Measurements from ENCODE around the gene LILRB5. TPM values are rescaled to one million over a fixed set of nuclear protein-coding genes. Genes with fewer than 3 reads are reported as not detected.
"Not testable (repeated sequence)": the region's sequence is repeated elsewhere in the genome, so short reads cannot be mapped to it uniquely, and the experiment has no call there.

LILRB5 gene
- total RNA-seq, 2 donors from 2014 or later: 3.1 to 6.6 TPM

GRCh38 chr19:54218960-54219661 is 38.0 kb downstream of the LILRB5 start:
- ATAC-seq: no peak
- intact Hi-C loops (cut with DNase I): no loop called here

DNA sequence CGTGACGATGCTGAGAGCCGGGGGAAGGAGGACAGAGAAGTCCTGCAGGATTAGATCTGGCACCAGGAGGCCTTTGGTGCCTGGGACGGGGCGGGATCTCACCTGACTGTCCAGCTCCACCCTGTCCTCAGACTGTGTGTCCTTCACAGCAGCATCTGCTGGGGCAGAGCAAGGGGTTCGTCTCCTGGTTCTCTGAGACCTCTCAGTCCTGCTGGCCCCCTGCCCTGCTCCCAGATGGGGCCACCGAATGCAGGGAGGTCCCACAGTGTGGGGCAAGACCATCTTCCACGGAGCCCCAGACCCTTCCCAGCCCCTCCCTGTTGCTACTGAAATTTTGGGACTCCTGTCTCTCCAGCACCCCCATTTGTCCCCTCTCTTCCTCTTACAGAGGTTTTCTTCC is 38.8 kb downstream of the LILRB5 start:
- intact Hi-C loops (cut with DNase I): no loop called here
- TF ChIP-seq CTCF (IDR thresholded peaks at IDR 0.05) (no peak), POLR2A (IDR thresholded peaks at IDR 0.05) (no peak)

More at GRCh38 chr19:54218960-54219661, 38.0 kb downstream of the LILRB5 start:
- no peak for DNase-seq
- no peak overlapping the region for H3K4me3 ChIP-seq
- no peaks in the 10 kb centered on the region for H3K36me3 ChIP-seq (replicated peaks in 1 of 2; ENCODE audit: insufficient read depth in 1 of 2, low read depth in 2 of 2)
- peaks cover 0 to 4% of the 10 kb centered on the region in 2 donors for H3K27me3 ChIP-seq
- H3K27ac ChIP-seq: no peak overlapping the region
- WGBS, 2 donors: 77 to 80% methylated on average over 16 to 25 of the region's 27 CpGs
- TF ChIP-seq POLR2A (IDR thresholded peaks at IDR 0.05) (no peak), CTCF (IDR thresholded peaks at IDR 0.05) (no peak)
- H3K4me1 ChIP-seq: no peaks in the 10 kb centered on the region
- H3K9me3 ChIP-seq: no peaks in the 10 kb centered on the region

GRCh38 chr19:54217517-54218247 is 39.4 kb downstream of the LILRB5 start:
- WGBS, 2 donors: 59 to 61% methylated on average over 13 to 15 of the region's 20 CpGs
- ATAC-seq; intact Hi-C loops (cut with DNase I); H3K4me3 ChIP-seq; H3K27me3 ChIP-seq; DNase-seq; H3K9me3 ChIP-seq; H3K36me3 ChIP-seq (replicated peaks in 1 of 2; ENCODE audit: insufficient read depth in 1 of 2, low read depth in 2 of 2); H3K4me1 ChIP-seq; H3K27ac ChIP-seq: not testable (repeated sequence)

More for the DNA sequence above, 38.8 kb downstream of the LILRB5 start:
- H3K27ac ChIP-seq: no peak overlapping the region
- H3K4me3 ChIP-seq: no peak overlapping the region
- no peaks in the 10 kb centered on the region for H3K4me1 ChIP-seq
- ATAC-seq: no peak
- WGBS, 2 donors: 71 to 78% methylated on average over 3 to 8 of the region's 8 CpGs
- no peaks in the 10 kb centered on the region for H3K27me3 ChIP-seq
- DNase-seq: no peak
- no peaks in the 10 kb centered on the region for H3K9me3 ChIP-seq
- no peaks in the 10 kb centered on the region for H3K36me3 ChIP-seq (replicated peaks in 1 of 2; ENCODE audit: insufficient read depth in 1 of 2, low read depth in 2 of 2)

DNA sequence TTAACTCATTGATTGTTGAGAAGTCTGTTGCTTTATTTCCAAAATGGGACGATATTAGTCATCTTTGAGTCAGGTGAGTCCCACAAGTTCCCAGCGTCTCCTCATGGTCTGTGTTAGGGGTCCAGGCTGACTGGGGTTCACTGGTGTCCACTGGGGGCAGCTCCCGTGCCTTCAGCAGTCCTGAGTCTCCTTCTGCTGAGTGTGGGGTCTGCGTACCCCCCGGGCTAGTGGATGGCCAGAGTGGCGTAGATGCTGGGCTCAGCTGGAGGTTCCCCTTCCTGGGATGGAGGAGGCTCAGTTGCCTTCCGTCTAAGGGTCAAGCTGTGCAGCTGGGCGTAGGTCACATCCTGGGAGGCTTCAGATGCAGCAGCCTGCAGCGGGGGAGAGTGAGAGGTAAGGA is 40.2 kb downstream of the LILRB5 start:
- H3K27me3 ChIP-seq: no peaks in the 10 kb centered on the region
- no peak for TF ChIP-seq CTCF (IDR thresholded peaks at IDR 0.05)
- no peak for TF ChIP-seq POLR2A (IDR thresholded peaks at IDR 0.05)
- no peak overlapping the region for H3K27ac ChIP-seq
- no peak overlapping the region for H3K4me3 ChIP-seq
- H3K9me3 ChIP-seq: no peaks in the 10 kb centered on the region
- no peaks in the 10 kb centered on the region for H3K36me3 ChIP-seq (replicated peaks in 1 of 2; ENCODE audit: insufficient read depth in 1 of 2, low read depth in 2 of 2)
- DNase-seq (no peak), ATAC-seq (no peak)
- WGBS, 2 donors: 66 to 79% methylated on average over 7 to 8 of the region's 9 CpGs
- intact Hi-C loops (cut with DNase I): no loop called here
- no peaks in the 10 kb centered on the region for H3K4me1 ChIP-seq

- H3K36me3 ChIP-seq (replicated peaks in 1 of 2; ENCODE audit: insufficient read depth in 1 of 2, low read depth in 2 of 2); intact Hi-C loops (cut with DNase I); H3K9me3 ChIP-seq; H3K4me3 ChIP-seq; DNase-seq; H3K27me3 ChIP-seq; ATAC-seq; H3K27ac ChIP-seq: not testable (repeated sequence)
- peaks cover 18% of the 10 kb centered on the region for H3K4me1 ChIP-seq
- WGBS, 2 donors: 97 to 98% methylated on average over 6 to 11 of the region's 19 CpGs
These were observed 42.3 kb downstream of the LILRB5 start for GRCh38 chr19:54214734-54215133.

- WGBS, 2 donors: 42 to 54% methylated on average over 4 to 5 of the region's 5 CpGs
- H3K4me3 ChIP-seq; intact Hi-C loops (cut with DNase I); ATAC-seq; H3K36me3 ChIP-seq (replicated peaks in 1 of 2; ENCODE audit: insufficient read depth in 1 of 2, low read depth in 2 of 2); H3K9me3 ChIP-seq; H3K27me3 ChIP-seq; DNase-seq; H3K27ac ChIP-seq: not testable (repeated sequence)
- H3K4me1 ChIP-seq: peaks cover 23% of the 10 kb centered on the region
These were observed 42.9 kb downstream of the LILRB5 start for GRCh38 chr19:54214217-54214616.

Measured in body of pancreas (tissue), 4 donors.